Muscle of leg (tissue), 11 donors: ENCODE data around the gene PSMB10. TPM values are rescaled to one million over a fixed set of nuclear protein-coding genes. Genes with fewer than 3 reads are reported as not detected.

Experiments used
- DNase-seq: peaks from one replicate; pipeline ENCODE4 v3.0.0; 2013
- H3K27ac ChIP-seq: one replicate; pipeline ENCODE4 v1.5.1; 2013; ENCODE audit warnings: mild to moderate bottlenecking, low read length, control low read depth
- H3K27me3 ChIP-seq: one replicate; pipeline ENCODE4 v1.6.1; 2013; ENCODE audit warnings: low read length; ENCODE audit not compliant: control insufficient read depth, insufficient read depth
- H3K36me3 ChIP-seq: one replicate; pipeline ENCODE4 v1.6.1; 2013; ENCODE audit warnings: low read length; ENCODE audit not compliant: control insufficient read depth, insufficient read depth
- H3K4me1 ChIP-seq: one replicate; pipeline ENCODE4 v1.6.1; 2013; ENCODE audit warnings: low read length; ENCODE audit not compliant: control insufficient read depth, insufficient read depth
- H3K4me3 ChIP-seq: one replicate; pipeline ENCODE4 v1.5.1; 2013; ENCODE audit warnings: low read length, control low read depth
- H3K9me3 ChIP-seq: replicated peaks from 2 replicates; pipeline ENCODE4 v1.6.1; 2013; ENCODE audit warnings: low read depth, low read length; ENCODE audit not compliant: control insufficient read depth
- WGBS: methylation state at CpG from one replicate; pipeline ENCODE4 v1.1.5; 2013; ENCODE audit warnings: missing lambda C conversion rate; ENCODE audit not compliant: insufficient coverage; 5-methylcytosine and 5-hydroxymethylcytosine counted together
- polyA plus RNA-seq, 8 donors: library from polyadenylated mRNA; unstranded; fragments of 120-200 nt; gene quantifications; one replicate each; pipeline versions ENCODE4 v1.2.1 to v1.2.3, GENCODE V29; 2013; ENCODE audit warnings: inconsistent platforms in 1 of 8, low replicate concordance in 1 of 8; ENCODE audit not compliant: insufficient read length in 8 of 8, insufficient read depth in 1 of 8
- total RNA-seq: library from RNA; stranded (reverse); fragments of 120-200 nt; gene quantifications from one replicate; pipeline ENCODE4 v1.2.4, GENCODE V29; 2013

Gene PSMB10
- total and polyA plus RNA-seq, 9 donors, result 24.7 to 44.6 (median 32.6) TPM

- Histone ChIP-seq H3K9me3 (no peaks in the 10 kb centered on the region), H3K27me3 (peaks cover 2% of the 10 kb centered on the region), H3K27ac (no peak overlapping the region), H3K36me3 (peaks cover 61% of the 10 kb centered on the region), H3K4me1 (peaks cover 75% of the 10 kb centered on the region), H3K4me3 (no peak overlapping the region)
- 78% methylated on average over 3 of the region's 6 CpGs for WGBS
- no peak for DNase-seq
These were observed 28.0 kb upstream of the PSMB10 start for GRCh38 chr16:67964477-67965131.

DNA sequence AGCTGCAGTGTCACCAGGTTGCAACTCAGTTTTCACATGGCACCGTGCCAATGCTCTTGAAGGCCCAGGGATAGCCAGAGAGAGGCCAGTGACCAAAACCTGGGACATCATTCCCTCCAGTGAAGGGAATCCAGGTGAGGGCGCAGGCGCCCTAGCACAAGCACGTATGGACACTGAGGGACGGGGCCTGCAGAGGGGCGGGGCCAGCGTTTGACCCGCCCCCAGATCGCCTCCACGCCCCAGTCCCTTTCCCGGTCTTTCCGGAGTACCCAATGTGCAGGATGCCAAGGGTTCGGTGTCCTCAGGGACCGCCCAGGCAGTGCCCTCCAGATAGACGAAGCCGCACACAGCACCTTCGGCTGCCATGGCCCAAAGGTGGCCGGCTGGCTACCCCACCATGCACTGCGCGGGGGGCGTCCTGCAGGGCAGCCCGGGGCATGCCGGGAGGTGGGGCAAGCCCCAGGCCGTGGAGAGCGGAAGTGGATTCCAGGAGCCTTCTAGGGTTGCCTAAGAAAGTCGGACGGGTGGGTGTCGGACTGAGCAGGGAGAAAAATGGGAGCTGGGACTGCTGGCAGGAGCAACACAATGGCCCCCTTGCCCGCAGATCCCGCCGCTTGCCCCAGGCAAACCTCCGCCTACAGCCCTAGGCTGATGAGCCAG, 27.1 kb upstream of the PSMB10 start:
- H3K27me3 ChIP-seq, result peaks cover under 1% of the 10 kb centered on the region
- H3K4me3 ChIP-seq, result no peak overlapping the region
- no peaks in the 10 kb centered on the region for H3K9me3 ChIP-seq
- no peak for DNase-seq
- no peak overlapping the region for H3K27ac ChIP-seq
- WGBS, result 39% methylated on average over 31 of the region's 32 CpGs
- H3K4me1 ChIP-seq, result peaks cover 75% of the 10 kb centered on the region
- peaks cover 69% of the 10 kb centered on the region for H3K36me3 ChIP-seq

DNA sequence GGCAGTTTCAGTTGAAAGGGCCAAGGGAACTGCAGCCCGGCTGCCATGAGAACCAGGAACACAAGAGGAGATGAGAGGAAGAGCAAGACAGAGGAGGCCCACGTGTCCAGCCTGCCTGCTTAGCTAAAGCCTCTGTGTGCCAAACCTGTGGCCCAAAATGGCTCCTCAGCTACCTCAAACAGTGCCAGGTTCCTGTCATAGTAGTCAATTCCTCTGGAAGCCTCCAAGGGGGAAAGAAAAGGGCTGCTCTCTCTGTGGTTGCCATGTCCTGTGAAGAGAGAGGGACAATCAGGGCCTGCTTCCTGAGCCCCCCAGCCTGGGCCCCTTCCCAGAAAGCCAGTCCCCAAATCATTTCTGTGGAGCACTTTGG, 26.6 kb upstream of the PSMB10 start:
- H3K27me3 ChIP-seq, result no peaks in the 10 kb centered on the region
- DNase-seq, result no peak
- no peak overlapping the region for H3K4me3 ChIP-seq
- peaks cover 73% of the 10 kb centered on the region for H3K4me1 ChIP-seq
- 100% methylated on average over 1 of the region's 2 CpGs for WGBS
- H3K36me3 ChIP-seq, result peaks cover 74% of the 10 kb centered on the region
- no peak overlapping the region for H3K27ac ChIP-seq
- no peaks in the 10 kb centered on the region for H3K9me3 ChIP-seq

- Histone ChIP-seq H3K9me3 (no peaks in the 10 kb centered on the region), H3K4me1 (peaks cover 68% of the 10 kb centered on the region), H3K36me3 (peaks cover 85% of the 10 kb centered on the region), H3K27me3 (no peaks in the 10 kb centered on the region), H3K27ac (no peak overlapping the region), H3K4me3 (no peak overlapping the region)
- WGBS, result 96% methylated on average over 7 of the region's 8 CpGs
- DNase-seq, result no peak
These were observed 25.5 kb upstream of the PSMB10 start for GRCh38 chr16:67962135-67962534.

GRCh38 chr16:67961551-67961957, 24.9 kb upstream of the PSMB10 start:
- Histone ChIP-seq H3K9me3 (no peaks in the 10 kb centered on the region), H3K4me3 (no peak overlapping the region), H3K27me3 (no peaks in the 10 kb centered on the region), H3K4me1 (peaks cover 63% of the 10 kb centered on the region), H3K27ac (no peak overlapping the region), H3K36me3 (peaks cover 83% of the 10 kb centered on the region)
- 80% methylated on average over 11 of the region's 13 CpGs for WGBS
- DNase-seq, result no peak

GRCh38 chr16:67959536-67960329, 23.1 kb upstream of the PSMB10 start:
- Histone ChIP-seq H3K27ac (no peak overlapping the region), H3K4me1 (peaks cover 52% of the 10 kb centered on the region), H3K4me3 (no peak overlapping the region), H3K9me3 (no peaks in the 10 kb centered on the region), H3K36me3 (peaks cover 78% of the 10 kb centered on the region), H3K27me3 (no peaks in the 10 kb centered on the region)
- WGBS, result 57% methylated on average over 7 of the region's 11 CpGs
- peak; percentile 65 for DNase-seq

DNA sequence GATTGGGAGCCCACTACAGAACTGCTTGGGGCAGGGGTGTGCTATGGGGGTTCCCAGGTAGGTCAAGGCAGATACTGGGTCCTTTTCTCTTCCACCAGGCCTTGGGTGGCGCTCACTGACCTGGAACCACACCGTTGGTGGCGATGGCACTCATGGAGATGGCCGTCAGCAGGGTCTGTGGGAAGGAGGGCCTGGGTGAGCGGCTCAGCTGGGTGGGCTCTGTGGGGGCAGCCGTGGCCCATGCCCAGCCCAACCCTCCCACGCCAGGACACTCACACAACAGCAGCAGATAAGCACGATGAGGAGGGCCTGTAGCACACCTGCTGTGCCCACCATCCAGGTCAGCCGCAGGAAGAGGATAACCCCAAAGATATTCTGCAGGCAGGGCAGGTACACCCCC, 21.0 kb upstream of the PSMB10 start:
- Histone ChIP-seq H3K27me3 (no peaks in the 10 kb centered on the region), H3K4me1 (peaks cover 32% of the 10 kb centered on the region), H3K36me3 (peaks cover 71% of the 10 kb centered on the region), H3K4me3 (no peak overlapping the region), H3K9me3 (no peaks in the 10 kb centered on the region), H3K27ac (no peak overlapping the region)
- peak; percentile 0 for DNase-seq
- WGBS, result 96% methylated on average over 7 of the region's 9 CpGs

GRCh38 chr16:67954421-67955196, 18.0 kb upstream of the PSMB10 start:
- H3K4me3 ChIP-seq, result no peak overlapping the region
- WGBS, result 72% methylated on average over 9 of the region's 10 CpGs
- peaks cover 69% of the 10 kb centered on the region for H3K36me3 ChIP-seq
- H3K27ac ChIP-seq, result no peak overlapping the region
- DNase-seq, result peak; percentile 0
- no peaks in the 10 kb centered on the region for H3K27me3 ChIP-seq
- H3K9me3 ChIP-seq, result no peaks in the 10 kb centered on the region
- peaks cover 23% of the 10 kb centered on the region for H3K4me1 ChIP-seq

GRCh38 chr16:67953641-67954375, 17.2 kb upstream of the PSMB10 start:
- Histone ChIP-seq H3K36me3 (peaks cover 68% of the 10 kb centered on the region), H3K27ac (no peak overlapping the region)
- 93% methylated on average over 7 of the region's 8 CpGs for WGBS

More at GRCh38 chr16:67953641-67954375, 17.2 kb upstream of the PSMB10 start:
- DNase-seq, result peak; percentile 5
- H3K9me3 ChIP-seq, result no peaks in the 10 kb centered on the region
- peaks cover 17% of the 10 kb centered on the region for H3K4me1 ChIP-seq
- H3K4me3 ChIP-seq, result no peak overlapping the region
- H3K27me3 ChIP-seq, result no peaks in the 10 kb centered on the region
